Heart left ventricle (tissue), 13 donors: ENCODE results near the gene DLX3.

Experiments
- POLR2A ChIP-seq, 2 donors: fragments of 450-650 bp; IDR thresholded peaks; one replicate each; pipeline ENCODE4 v1.6.1; 2017; ENCODE audit warnings: antibody characterized with exemption in 2 of 2, mild to moderate bottlenecking in 2 of 2, moderate library complexity in 2 of 2
- TF ChIP-seq, protein P1 (sequence below), 12 donors: fragments of 200-600 bp; sonication (generic) in 4 of 12; IDR thresholded peaks; one replicate each; pipeline versions ENCODE4 v1.5.0 to v1.8.0; 2018 to 2022; ENCODE audit warnings: antibody characterized with exemption in 12 of 12, mild to moderate bottlenecking in 5 of 12
- donor health status: ischemic (EF 13 %, LVEDD 7.1; RV severe dilation, severe dysfunction).
- donor health status: DM: no; HTN: yes; CAD: no.
- donor health status: DM: no; HTN: no; CAD: no.
- donor health status: ischemic (EF 25% LVEDD 6.9; RV normal size, moderate dysfunction).
- donor health status: ischemic (EF 25% LVEDD 5.7; RV mildly dilated, moderate dysfunction).
- donor health status: ischemic (EF 35%, LVEDD 5.7; RV mildly dilated, moderate dysfunction).
- donor health status: nonischemic (EF 11% LVEDD 7.7; RV severe dilation, severe dysfunction).
- donor health status: DM: yes; HTN: yes; CAD: no.
- donor health status: PGD.
- donor health status: ischemic (EF 29% LVEDD 5.4; RV normal size, mild dysfunction).
- donor health status: nonischemic (EF 23%, LVEDD 6.1; RV moderate dilation, normal function).

DNA sequence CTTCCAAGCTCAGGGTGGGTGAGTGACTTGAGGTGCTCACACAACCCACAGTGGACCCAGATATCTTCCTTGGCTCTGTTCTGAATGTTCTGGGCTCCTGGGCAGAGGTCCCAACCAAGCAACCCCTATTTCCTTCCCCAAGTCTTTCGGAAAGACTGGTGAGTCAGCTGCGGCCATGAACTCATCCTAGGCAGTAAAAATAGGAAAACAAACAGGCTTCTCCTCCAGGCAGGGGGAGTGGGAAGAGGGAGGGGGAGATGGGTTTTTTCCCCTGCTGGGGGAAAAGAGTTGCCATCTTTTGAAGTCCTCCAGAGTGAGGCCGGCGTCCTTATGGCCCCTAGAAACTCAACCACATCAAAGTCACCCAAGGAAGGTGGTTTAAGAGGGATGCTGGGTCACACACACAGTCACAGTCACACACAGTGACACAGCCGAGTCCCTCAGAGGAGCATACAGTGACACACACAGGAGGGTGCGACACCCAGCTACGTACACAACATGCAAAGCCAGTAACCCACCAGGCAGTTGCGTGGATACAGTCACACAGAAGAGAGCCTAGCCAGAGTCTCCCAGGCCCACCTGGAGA is 42.0 kb downstream of the DLX3 start:
- TF ChIP-seq, protein P1, sequence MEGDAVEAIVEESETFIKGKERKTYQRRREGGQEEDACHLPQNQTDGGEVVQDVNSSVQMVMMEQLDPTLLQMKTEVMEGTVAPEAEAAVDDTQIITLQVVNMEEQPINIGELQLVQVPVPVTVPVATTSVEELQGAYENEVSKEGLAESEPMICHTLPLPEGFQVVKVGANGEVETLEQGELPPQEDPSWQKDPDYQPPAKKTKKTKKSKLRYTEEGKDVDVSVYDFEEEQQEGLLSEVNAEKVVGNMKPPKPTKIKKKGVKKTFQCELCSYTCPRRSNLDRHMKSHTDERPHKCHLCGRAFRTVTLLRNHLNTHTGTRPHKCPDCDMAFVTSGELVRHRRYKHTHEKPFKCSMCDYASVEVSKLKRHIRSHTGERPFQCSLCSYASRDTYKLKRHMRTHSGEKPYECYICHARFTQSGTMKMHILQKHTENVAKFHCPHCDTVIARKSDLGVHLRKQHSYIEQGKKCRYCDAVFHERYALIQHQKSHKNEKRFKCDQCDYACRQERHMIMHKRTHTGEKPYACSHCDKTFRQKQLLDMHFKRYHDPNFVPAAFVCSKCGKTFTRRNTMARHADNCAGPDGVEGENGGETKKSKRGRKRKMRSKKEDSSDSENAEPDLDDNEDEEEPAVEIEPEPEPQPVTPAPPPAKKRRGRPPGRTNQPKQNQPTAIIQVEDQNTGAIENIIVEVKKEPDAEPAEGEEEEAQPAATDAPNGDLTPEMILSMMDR (IDR thresholded peaks at IDR 0.05): no peak
- TF ChIP-seq POLR2A (IDR thresholded peaks at IDR 0.05): no peak
